GM12891 (cell line): Measurements from ENCODE around the gene SCNN1B.

ENCODE experiments used
- POLR2A ChIP-seq: IDR thresholded peaks from 2 replicates; pipeline ENCODE4 v1.6.1; 2011; ENCODE audit warnings: low read depth, low read length, control low read depth
- POLR2AphosphoS5 ChIP-seq: IDR thresholded peaks from 2 replicates; pipeline ENCODE4 v1.6.1; 2011; ENCODE audit warnings: low read depth, low read length, control low read depth
- POU2F2 ChIP-seq: IDR thresholded peaks from 2 replicates; pipeline ENCODE4 v1.6.1; 2011; ENCODE audit warnings: low read depth, mild to moderate bottlenecking, control low read depth, low read length, moderate library complexity
- SPI1 ChIP-seq: IDR thresholded peaks from 2 replicates; pipeline ENCODE4 v1.6.1; 2011; ENCODE audit warnings: low read depth, low read length, control low read depth

GRCh38 chr16:23367988-23368387, 65.9 kb downstream of the SCNN1B start:
- TF ChIP-seq POLR2A (no peak), POU2F2 (no peak), POLR2AphosphoS5 (no peak), SPI1 (no peak)
